NK-92 (cell line): Measurements from ENCODE around the gene EFHC2.
"Not testable (repeated sequence)": the region's sequence is repeated elsewhere in the genome, so short reads cannot be mapped to it uniquely, and the experiment has no call there.

Experiments
- DNase-seq: peaks from one replicate; lab custom pipeline; 2025; ENCODE audit not compliant: unreplicated experiment; lab: John Stamatoyannopoulos, UW

The EFHC2 gene

GRCh38 chrX:44303119-44303518 is 40.4 kb downstream of the EFHC2 start:
- no peak for DNase-seq

GRCh38 chrX:44299177-44299576 is 44.3 kb downstream of the EFHC2 start:
- no peak for DNase-seq

- no peak for DNase-seq
Observed at GRCh38 chrX:44291468-44292092, 51.9 kb downstream of the EFHC2 start.

- DNase-seq = no peak
Observed at GRCh38 chrX:44290718-44291117, 52.8 kb downstream of the EFHC2 start.

GRCh38 chrX:44282753-44283152 is 60.7 kb downstream of the EFHC2 start:
- DNase-seq = no peak

GRCh38 chrX:44280116-44280515 is 63.4 kb downstream of the EFHC2 start:
- no peak for DNase-seq

- no peak for DNase-seq
Observed at GRCh38 chrX:44274096-44274495, 69.4 kb downstream of the EFHC2 start.

- DNase-seq = no peak
Observed at GRCh38 chrX:44267861-44268260, 75.6 kb downstream of the EFHC2 start.

GRCh38 chrX:44267116-44267515 is 76.4 kb downstream of the EFHC2 start:
- DNase-seq = no peak

GRCh38 chrX:44265559-44265958 is 77.9 kb downstream of the EFHC2 start:
- no peak for DNase-seq

GRCh38 chrX:44264936-44265335 is 78.5 kb downstream of the EFHC2 start:
- no peak for DNase-seq

- no peak for DNase-seq
Observed at GRCh38 chrX:44261286-44261685, 82.2 kb downstream of the EFHC2 start.

- no peak for DNase-seq
Observed at GRCh38 chrX:44260609-44261008, 82.9 kb downstream of the EFHC2 start.

- not testable (repeated sequence) for DNase-seq
Observed at GRCh38 chrX:44255742-44256141, 87.7 kb downstream of the EFHC2 start.

- no peak for DNase-seq
Observed at GRCh38 chrX:44253575-44253942, 89.9 kb downstream of the EFHC2 start.

GRCh38 chrX:44252688-44253574 is 90.5 kb downstream of the EFHC2 start:
- not testable (repeated sequence) for DNase-seq

GRCh38 chrX:44247468-44247867 is 96.0 kb downstream of the EFHC2 start:
- DNase-seq = no peak

- DNase-seq = no peak
Observed at GRCh38 chrX:44246826-44247225, 96.6 kb downstream of the EFHC2 start.

GRCh38 chrX:44245733-44246132 is 97.7 kb downstream of the EFHC2 start:
- DNase-seq = no peak

- DNase-seq = no peak
Observed at GRCh38 chrX:44244008-44244407, 99.5 kb downstream of the EFHC2 start.

GRCh38 chrX:44241546-44241945 is 101.9 kb downstream of the EFHC2 start:
- no peak for DNase-seq

- DNase-seq = no peak
Observed at GRCh38 chrX:44240036-44240435, 103.4 kb downstream of the EFHC2 start.

GRCh38 chrX:44239036-44239435 is 104.4 kb downstream of the EFHC2 start:
- DNase-seq = no peak
